Endothelial cell of umbilical vein (primary cell): Measurements from ENCODE around the gene KRT33B. TPM values are rescaled to one million over a fixed set of nuclear protein-coding genes. Genes with fewer than 3 reads are reported as not detected.

ENCODE experiments used
- BruUV-seq: library from RNA; stranded (reverse); fragments of 400-500 nt; replicated peaks from 2 replicates; lab custom pipeline; 2021; lab: Mats Ljungman, UMichigan
- CTCF ChIA-PET: fragments of 300-600, 350-600 bp; sonication (Branson Sonifier 250); formaldehyde crosslinking; loops from one replicate; lab custom pipeline; 2021; ENCODE audit warnings: antibody characterized with exemption, inconsistent platforms; lab: Charles Lee
- POLR2A ChIA-PET: fragments of 300-600, 350-600 bp; sonication (Branson Sonifier 250); formaldehyde crosslinking; loops from one replicate; lab custom pipeline; 2021; ENCODE audit warnings: antibody characterized with exemption, inconsistent platforms; lab: Charles Lee
- DNase-seq: peaks from one replicate; pipeline ENCODE4 v3.0.0-alpha.2; 2011; ENCODE audit warnings: low read depth, low spot score
- FAIRE-seq: peaks from 2 replicates; lab custom pipeline; 2011; peaks lifted over from hg19 to GRCh38; lab: Jason Lieb, UNC
- H2AFZ ChIP-seq: 2 replicates; pipeline ENCODE4 v1.6.0; 2012; ENCODE audit warnings: low read depth, low read length, control low read depth, inconsistent platforms
- H3K27ac ChIP-seq: 2 replicates; pipeline ENCODE4 v1.5.1; 2011; ENCODE audit warnings: low read depth, mild to moderate bottlenecking, control low read depth, low read length, moderate library complexity; ENCODE audit not compliant: insufficient read depth
- H3K27me3 ChIP-seq, 2 experiments: 2 replicates each; pipeline versions ENCODE4 v1.6.0 to v1.6.1; 2011; ENCODE audit warnings: low read length in 2 of 2, mixed read lengths in 1 of 2; ENCODE audit not compliant: control insufficient read depth in 2 of 2, insufficient read depth in 2 of 2
- H3K36me3 ChIP-seq, 2 experiments: 2 replicates in 1 of 2; 3 replicates in 1 of 2; pipeline ENCODE4 v1.5.1; 2011; ENCODE audit warnings: low read length in 2 of 2, mild to moderate bottlenecking in 1 of 2, moderate library complexity in 1 of 2; ENCODE audit not compliant: control insufficient read depth in 2 of 2, insufficient read depth in 2 of 2; ENCODE audit errors: extremely low read depth in 1 of 2
- H3K4me1 ChIP-seq: 3 replicates; pipeline ENCODE4 v1.5.1; 2011; ENCODE audit warnings: mild to moderate bottlenecking, low read length; ENCODE audit not compliant: control insufficient read depth, insufficient read depth; ENCODE audit errors: extremely low read depth
- H3K4me2 ChIP-seq: 2 replicates; pipeline ENCODE4 v1.6.1; 2011; ENCODE audit warnings: low read length, control low read depth, mixed read lengths; ENCODE audit not compliant: insufficient read depth
- H3K4me3 ChIP-seq, 3 experiments: fragments of 200-600 bp in 1 of 3; sonication (generic), shearing (Covaris generic) in 1 of 3; replicated peaks in 1 of 3; 2 replicates each; pipeline ENCODE4 v1.5.1; 2011 to 2016; ENCODE audit warnings: control low read depth in 3 of 3, low read length in 3 of 3, mild to moderate bottlenecking in 2 of 3, inconsistent platforms in 1 of 3, low read depth in 1 of 3, moderate library complexity in 1 of 3; ENCODE audit not compliant: insufficient read depth in 1 of 3
- H3K79me2 ChIP-seq: 2 replicates; pipeline ENCODE4 v1.6.0; 2012; ENCODE audit warnings: low read length, inconsistent platforms; ENCODE audit not compliant: control insufficient read depth, insufficient read depth
- H3K9ac ChIP-seq: replicated peaks from 2 replicates; pipeline ENCODE3; 2011; ENCODE audit warnings: low read length, control low read depth; ENCODE audit not compliant: insufficient read depth; ENCODE audit errors: extremely low read depth
- H3K9me1 ChIP-seq: replicated peaks from 3 replicates; pipeline ENCODE4 v1.6.0; 2011; ENCODE audit warnings: mild to moderate bottlenecking, low read length; ENCODE audit not compliant: control insufficient read depth, insufficient read depth; ENCODE audit errors: extremely low read depth
- H3K9me3 ChIP-seq: replicated peaks from 2 replicates; pipeline ENCODE4 v1.5.1; 2012; ENCODE audit warnings: low read length, inconsistent platforms; ENCODE audit not compliant: control insufficient read depth, insufficient read depth
- H4K20me1 ChIP-seq: replicated peaks from 2 replicates; pipeline ENCODE3; 2011; ENCODE audit warnings: mild to moderate bottlenecking, low read length; ENCODE audit not compliant: control insufficient read depth, insufficient read depth; ENCODE audit errors: extremely low read depth
- CTCF ChIP-seq, 2 donors: IDR thresholded peaks; 1 replicate in 1 of 2; 2 replicates in 1 of 2; pipeline ENCODE4 v1.5.1; 2011; ENCODE audit warnings: low read length in 2 of 2, mild to moderate bottlenecking in 2 of 2, moderate library complexity in 2 of 2, control low read depth in 1 of 2, inconsistent platforms in 1 of 2, low read depth in 1 of 2; ENCODE audit not compliant: insufficient read depth in 1 of 2; ENCODE audit errors: extremely low read depth in 1 of 2
- EZH2 ChIP-seq: IDR thresholded peaks from 2 replicates; pipeline ENCODE4 v1.6.1; 2012; ENCODE audit warnings: borderline replicate concordance, low read depth, mild to moderate bottlenecking, moderate library complexity, low read length, inconsistent platforms; ENCODE audit not compliant: severe bottlenecking
- FOS ChIP-seq: IDR thresholded peaks from 2 replicates; pipeline ENCODE4 v1.6.1; 2011; ENCODE audit warnings: mild to moderate bottlenecking, low read length, moderate library complexity, borderline replicate concordance; ENCODE audit not compliant: insufficient read depth
- GATA2 ChIP-seq: IDR thresholded peaks from 2 replicates; pipeline ENCODE4 v1.7.0; 2011; ENCODE audit warnings: low read depth, mild to moderate bottlenecking, moderate library complexity, mixed read lengths, low read length; ENCODE audit not compliant: insufficient read length, insufficient read depth
- JUN ChIP-seq: IDR thresholded peaks from 2 replicates; pipeline ENCODE4 v1.6.1; 2011; ENCODE audit warnings: borderline replicate concordance, low read depth; ENCODE audit not compliant: insufficient read length, insufficient read depth
- MYC ChIP-seq: IDR thresholded peaks from one replicate; pipeline ENCODE4 v1.6.1; 2011; ENCODE audit warnings: mild to moderate bottlenecking, low read depth, low read length
- POLR2A ChIP-seq: IDR thresholded peaks from 2 replicates; pipeline ENCODE4 v1.6.1; 2012; ENCODE audit warnings: low read depth, mild to moderate bottlenecking, control low read depth, low read length
- POLR2AphosphoS5 ChIP-seq: IDR thresholded peaks from 2 replicates; pipeline ENCODE4 v1.6.1; 2012; ENCODE audit warnings: low read depth, mild to moderate bottlenecking, control low read depth, low read length, moderate library complexity; ENCODE audit not compliant: insufficient read depth
- dilution Hi-C: fragments of 300-500 bp; cut with MboI; formaldehyde crosslinking; loops from one replicate; pipeline ENCODE4 v1.15.0; 2019; ENCODE audit warnings: low sequenced_read_pairs; ENCODE audit not compliant: extremely low pct_ligation_motif_present
- intact Hi-C: fragments of 100-400 bp; cut with micrococcal nuclease; formaldehyde crosslinking; loops from one replicate; pipeline ENCODE4 v1.10.0; 2022
- polyA plus RNA-seq, 4 experiments: library from polyadenylated mRNA; depleted of rRNA in 3 of 4; stranded (reverse) in 3 of 4; unstranded in 1 of 4; fragments of >200 nt; gene quantifications; 2 replicates each; pipeline versions ENCODE4 v1.2.1 to v1.2.3, GENCODE V29; 2011 to 2012; ENCODE audit warnings: missing spikeins in 1 of 4
- total RNA-seq: library from RNA; stranded (reverse); gene quantifications from 2 replicates; pipeline ENCODE4 v1.2.3, GENCODE V29; 2021
- TF ChIP-seq, protein P1 (sequence below): IDR thresholded peaks from 2 replicates; pipeline ENCODE4 v1.6.1; 2011; ENCODE audit not compliant: insufficient read depth, insufficient read length

Gene KRT33B
- total and polyA plus RNA-seq, 2 donors (not counting 3 experiments of a cell fraction or from before 2014, with no cell fraction given), result not detected

DNA sequence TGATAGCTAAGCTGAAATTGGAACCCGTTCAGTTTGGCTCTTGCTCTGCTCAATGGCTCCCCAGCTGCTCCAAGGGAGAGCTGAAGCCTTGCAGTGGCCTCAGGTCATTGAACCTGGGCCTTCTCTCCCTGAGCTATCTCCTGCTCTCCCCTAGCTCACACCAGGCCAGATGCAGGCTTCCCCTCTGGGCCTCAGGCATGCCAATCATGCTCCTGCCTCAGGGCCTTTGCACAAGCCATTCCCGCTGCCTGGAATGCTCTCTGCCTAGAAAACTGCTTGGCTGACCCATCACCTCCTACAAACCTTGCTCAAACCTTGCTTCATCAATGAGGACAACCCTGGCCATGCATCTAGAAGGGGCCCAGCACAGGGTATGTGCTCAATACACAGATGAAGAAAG is 37.4 kb downstream of the KRT33B start:
- H3K4me2 ChIP-seq, result no peak overlapping the region
- H3K9me3 ChIP-seq, result no peaks in the 10 kb centered on the region
- dilution Hi-C loops, result no loop called here
- no peaks in the 10 kb centered on the region for H3K4me1 ChIP-seq
- intact Hi-C loops, result no loop called here
- TF ChIP-seq GATA2, result no peak
- TF ChIP-seq POLR2A, result no peak
- TF ChIP-seq, protein P1, sequence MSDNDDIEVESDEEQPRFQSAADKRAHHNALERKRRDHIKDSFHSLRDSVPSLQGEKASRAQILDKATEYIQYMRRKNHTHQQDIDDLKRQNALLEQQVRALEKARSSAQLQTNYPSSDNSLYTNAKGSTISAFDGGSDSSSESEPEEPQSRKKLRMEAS, result no peak
- TF ChIP-seq EZH2, result no peak
- TF ChIP-seq MYC, result no peak
- TF ChIP-seq FOS, result no peak
- no peak for TF ChIP-seq JUN
- no peak for TF ChIP-seq CTCF (IDR thresholded peaks at IDR 0.05; ENCODE audit: extremely low read depth in 1 of 2, insufficient read depth in 1 of 2, low read depth in 1 of 2, low read length in 2 of 2)
- TF ChIP-seq POLR2AphosphoS5, result no peak
- FAIRE-seq (no peak), DNase-seq (no peak)
- no peaks in the 10 kb centered on the region for H3K27me3 ChIP-seq
- BruUV-seq, result no TSS peak
- no peaks in the 10 kb centered on the region for H4K20me1 ChIP-seq
- H3K4me3 ChIP-seq, result no peak overlapping the region
- no peak overlapping the region for H3K27ac ChIP-seq
- no peak overlapping the region for H2AFZ ChIP-seq
- H3K36me3 ChIP-seq, result no peaks in the 10 kb centered on the region
- CTCF ChIA-PET, result interaction anchor here (1.2 to 1.9 kb wide), 3 partner anchors 14 to 423 kb away, joined by 3 to 8 read pairs (median 3); no protein-coding TSS in a partner anchor
- POLR2A ChIA-PET, result no interaction called here
- H3K9me1 ChIP-seq, result no peaks in the 10 kb centered on the region
- no peak overlapping the region for H3K9ac ChIP-seq
- no peaks in the 10 kb centered on the region for H3K79me2 ChIP-seq
